Liver (tissue), 9 donors: ENCODE data around the gene ORMDL3. TPM values are rescaled to one million over a fixed set of nuclear protein-coding genes. Genes with fewer than 3 reads are reported as not detected.
A peak's percentile ranks its signal among the peaks of the same experiment; 100 is the strongest.

Experiments
- DNase-seq: peaks from one replicate; pipeline ENCODE4 v3.0.0-alpha.2; 2017; ENCODE audit warnings: low spot score
- H3K27ac ChIP-seq, 2 donors: one replicate each; pipeline ENCODE4 v1.7.0; 2013; ENCODE audit warnings: inconsistent platforms in 2 of 2, low read length in 2 of 2, control low read depth in 1 of 2, low read depth in 1 of 2, mild to moderate bottlenecking in 1 of 2
- H3K27me3 ChIP-seq, 4 donors: one replicate each; pipeline versions ENCODE4 v1.6.1 to v1.7.0; 2013; ENCODE audit warnings: low read length in 3 of 4, inconsistent platforms in 1 of 4, mild to moderate bottlenecking in 1 of 4, moderate library complexity in 1 of 4; ENCODE audit not compliant: control insufficient read depth in 4 of 4, insufficient read depth in 4 of 4
- H3K36me3 ChIP-seq, 4 donors: one replicate each; pipeline versions ENCODE4 v1.6.1 to v1.7.0; 2013; ENCODE audit warnings: low read length in 3 of 4, mild to moderate bottlenecking in 3 of 4, low read depth in 1 of 4, moderate library complexity in 1 of 4; ENCODE audit not compliant: control insufficient read depth in 4 of 4, insufficient read depth in 3 of 4
- H3K4me1 ChIP-seq, 4 donors: one replicate each; pipeline versions ENCODE4 v1.6.1 to v1.7.0; 2013; ENCODE audit warnings: low read length in 3 of 4, mild to moderate bottlenecking in 3 of 4, moderate library complexity in 1 of 4; ENCODE audit not compliant: control insufficient read depth in 4 of 4, insufficient read depth in 4 of 4
- H3K4me3 ChIP-seq, 3 donors: one replicate each; pipeline versions ENCODE4 v1.6.1 to v1.7.0; 2013; ENCODE audit warnings: low read length in 3 of 3, control low read depth in 1 of 3, low read depth in 1 of 3, mild to moderate bottlenecking in 1 of 3
- H3K9ac ChIP-seq, 2 donors: one replicate each; pipeline ENCODE4 v1.7.0; 2013; ENCODE audit warnings: low read length in 2 of 2, mild to moderate bottlenecking in 2 of 2, moderate library complexity in 2 of 2, control low read depth in 1 of 2, low read depth in 1 of 2
- H3K9me3 ChIP-seq, 4 donors: one replicate each; pipeline versions ENCODE4 v1.6.1 to v1.7.0; 2013; ENCODE audit warnings: low read length in 3 of 4; ENCODE audit not compliant: control insufficient read depth in 4 of 4
- CTCF ChIP-seq: fragments of 150-350 bp; IDR thresholded peaks from 2 replicates; pipeline ENCODE4 v1.5.1; 2017; ENCODE audit warnings: improper control_type of control experiment, low read depth, low read length; ENCODE audit not compliant: missing input control
- EGR1 ChIP-seq, 2 donors: IDR thresholded peaks; 2 replicates each; pipeline ENCODE4 v1.6.1; 2016 to 2018; ENCODE audit warnings: antibody characterized with exemption in 2 of 2, low read depth in 2 of 2
- FOXA1 ChIP-seq: IDR thresholded peaks from 2 replicates; pipeline ENCODE4 v1.6.1; 2016; ENCODE audit warnings: antibody characterized with exemption
- FOXA2 ChIP-seq: IDR thresholded peaks from 2 replicates; pipeline ENCODE4 v1.6.1; 2016; ENCODE audit warnings: antibody characterized with exemption
- GABPA ChIP-seq, 2 donors: IDR thresholded peaks in 1 of 2; conservative IDR thresholded peaks in 1 of 2; 2 replicates each; pipeline ENCODE4 v1.6.1; 2016; ENCODE audit warnings: antibody characterized with exemption in 2 of 2, mild to moderate bottlenecking in 1 of 2, moderate library complexity in 1 of 2
- HNF4A ChIP-seq, 2 donors: conservative IDR thresholded peaks; 2 replicates each; pipeline ENCODE4 v1.6.1; 2016; ENCODE audit warnings: antibody characterized with exemption in 2 of 2, mild to moderate bottlenecking in 2 of 2
- HNF4G ChIP-seq: IDR thresholded peaks from 2 replicates; pipeline ENCODE4 v1.6.1; 2016; ENCODE audit warnings: antibody characterized with exemption
- JUND ChIP-seq, 2 donors: IDR thresholded peaks; 2 replicates each; pipeline ENCODE4 v1.6.1; 2016; ENCODE audit warnings: antibody characterized with exemption in 2 of 2
- MAX ChIP-seq: IDR thresholded peaks from 2 replicates; pipeline ENCODE4 v1.6.1; 2016; ENCODE audit warnings: antibody characterized with exemption
- NR2F2 ChIP-seq: IDR thresholded peaks from 2 replicates; pipeline ENCODE4 v1.6.1; 2016; ENCODE audit warnings: antibody characterized with exemption
- RAD21 ChIP-seq, 2 donors: IDR thresholded peaks; 2 replicates each; pipeline ENCODE4 v1.6.1; 2016; ENCODE audit warnings: antibody characterized with exemption in 2 of 2, mild to moderate bottlenecking in 2 of 2
- REST ChIP-seq: IDR thresholded peaks from 2 replicates; pipeline ENCODE4 v1.6.1; 2016; ENCODE audit warnings: antibody characterized with exemption, mild to moderate bottlenecking
- RXRA ChIP-seq, 2 donors: IDR thresholded peaks; 2 replicates each; pipeline ENCODE4 v1.6.1; 2017 to 2018; ENCODE audit warnings: antibody characterized with exemption in 2 of 2, mild to moderate bottlenecking in 1 of 2
- SP1 ChIP-seq: IDR thresholded peaks from 2 replicates; pipeline ENCODE4 v1.6.1; 2018; ENCODE audit warnings: antibody characterized with exemption, mild to moderate bottlenecking
- TAF1 ChIP-seq: conservative IDR thresholded peaks from 2 replicates; pipeline ENCODE4 v1.6.1; 2016; ENCODE audit warnings: antibody characterized with exemption, mild to moderate bottlenecking
- YY1 ChIP-seq: IDR thresholded peaks from 2 replicates; pipeline ENCODE4 v1.6.1; 2016; ENCODE audit warnings: antibody characterized with exemption, mild to moderate bottlenecking
- WGBS: extraction: QIAGEN DNeasy Blood & Tissue Kit; methylation state at CpG from one replicate; pipeline ENCODE4 v1.1.7; 2013; 5-methylcytosine and 5-hydroxymethylcytosine counted together
- polyA plus RNA-seq, 2 donors: library from polyadenylated mRNA; stranded (reverse) in 1 of 2; unstranded in 1 of 2; fragments of 200-250 nt in 1 of 2; fragments of >200 nt in 1 of 2; fragmentation: Nextera tagmentation in 1 of 2; extraction: Ambion mirVana in 1 of 2; gene quantifications; one replicate each; pipeline versions ENCODE4 v1.2.1 to v1.2.3, GENCODE V29; 2013 to 2015
- total RNA-seq, 2 donors: library from RNA; depleted of rRNA; stranded (reverse); fragments of >200 nt; gene quantifications; one replicate each; pipeline ENCODE4 v1.2.3, GENCODE V29; 2014
- donor health status: healthy.
- donor health status: healthy.
- donor health status: healthy.
- donor health status: healthy.
- donor health status: healthy.

Gene ORMDL3
- total and polyA plus RNA-seq, 4 donors = 71.0 to 141 (median 125) TPM

GRCh38 chr17:39916918-39917317 lies 10.5 kb downstream of the ORMDL3 start:
- Histone ChIP-seq H3K27me3 (no peaks in the 10 kb centered on the region), H3K9ac (no peak overlapping the region), H3K4me1 (peaks cover 13 to 60% (median 38%) of the 10 kb centered on the region in 4 donors), H3K9me3 (no peaks in the 10 kb centered on the region), H3K27ac (peak overlapping the region; percentile 44 to 56), H3K36me3 (peaks cover 0 to 5% (median 2%) of the 10 kb centered on the region in 4 donors), H3K4me3 (no peak overlapping the region)
- WGBS = 78% methylated on average over 7 of the region's 7 CpGs
- peak; percentile 27 to 31 for TF ChIP-seq RAD21 (IDR thresholded peaks at IDR 0.05)
- TF ChIP-seq GABPA (IDR thresholded peaks at IDR 0.05 in 1 of 2, conservative IDR thresholded peaks at IDR 0.05 in 1 of 2) = no peak
- DNase-seq = no peak

- Histone ChIP-seq H3K27me3 (no peaks in the 10 kb centered on the region), H3K27ac (peak overlapping the region in 1 of 2 donors; percentile 44), H3K9ac (no peak overlapping the region), H3K4me1 (peaks cover 4 to 46% (median 26%) of the 10 kb centered on the region in 4 donors), H3K4me3 (no peak overlapping the region), H3K9me3 (no peaks in the 10 kb centered on the region), H3K36me3 (peaks cover 0 to 10% (median 6%) of the 10 kb centered on the region in 4 donors)
- no peak for DNase-seq
- TF ChIP-seq RXRA (IDR thresholded peaks at IDR 0.05) (no peak), TAF1 (no peak), SP1 (no peak), HNF4A (conservative IDR thresholded peaks at IDR 0.05) (no peak), YY1 (no peak), REST (no peak), FOXA2 (no peak), MAX (no peak), JUND (IDR thresholded peaks at IDR 0.05) (no peak)
- 88% methylated on average over 4 of the region's 4 CpGs for WGBS
Observed at GRCh38 chr17:39915559-39915958, 11.8 kb downstream of the ORMDL3 start.

- TF ChIP-seq HNF4G = no peak
- TF ChIP-seq SP1 = no peak
- TF ChIP-seq HNF4A (conservative IDR thresholded peaks at IDR 0.05) = peak; percentile 57 to 67
- peak; percentile 92 for TF ChIP-seq FOXA2
- peak; percentile 75 for TF ChIP-seq FOXA1
- peak; percentile 49 to 70 for TF ChIP-seq RXRA (IDR thresholded peaks at IDR 0.05)
- TF ChIP-seq RAD21 (IDR thresholded peaks at IDR 0.05) = no peak
- TF ChIP-seq REST = no peak
- no peak for TF ChIP-seq CTCF
- no peak for TF ChIP-seq EGR1 (IDR thresholded peaks at IDR 0.05; ENCODE audit: low read depth in 2 of 2)
- TF ChIP-seq NR2F2 = peak; percentile 58
- 45% methylated on average over 3 of the region's 3 CpGs for WGBS
- H3K36me3 ChIP-seq = peaks cover 2 to 16% (median 10%) of the 10 kb centered on the region in 4 donors
Observed at GRCh38 chr17:39913989-39914388, 13.4 kb downstream of the ORMDL3 start.

More at GRCh38 chr17:39913989-39914388, 13.4 kb downstream of the ORMDL3 start:
- H3K4me3 ChIP-seq = no peak overlapping the region
- no peaks in the 10 kb centered on the region for H3K9me3 ChIP-seq
- peaks cover 2 to 36% (median 22%) of the 10 kb centered on the region in 4 donors for H3K4me1 ChIP-seq
- peak overlapping the region in 1 of 2 donors; percentile 50 for H3K9ac ChIP-seq
- peak overlapping the region; percentile 75 to 85 for H3K27ac ChIP-seq
- H3K27me3 ChIP-seq = no peaks in the 10 kb centered on the region
- no peak for DNase-seq
